Karpas-422 (cell line): ENCODE results near the gene PLCG1. TPM values are rescaled to one million over a fixed set of nuclear protein-coding genes. Genes with fewer than 3 reads are reported as not detected.
"Not testable (repeated sequence)": the region's sequence is repeated elsewhere in the genome, so short reads cannot be mapped to it uniquely, and the experiment has no call there.

ENCODE experiments used
- DNase-seq: peaks from one replicate; pipeline ENCODE4 v3.0.0-alpha.2; 2015
- H2AFZ ChIP-seq: fragments of 200-600 bp; sonication (generic); 2 replicates; pipeline ENCODE4 v1.6.1; 2014; ENCODE audit warnings: antibody characterized with exemption, low read length, mixed read lengths
- H3K27ac ChIP-seq: fragments of 200-600 bp; sonication (generic); 2 replicates; pipeline ENCODE4 v1.5.1; 2014; ENCODE audit warnings: mild to moderate bottlenecking, low read length, moderate library complexity
- H3K27me3 ChIP-seq: fragments of 200-600 bp; sonication (generic); 2 replicates; pipeline ENCODE4 v1.6.1; 2014; ENCODE audit warnings: low read length, mixed read lengths
- H3K36me3 ChIP-seq: fragments of 200-600 bp; sonication (generic); 2 replicates; pipeline ENCODE4 v1.6.1; 2014; ENCODE audit warnings: low read length, mixed read lengths; ENCODE audit not compliant: insufficient read depth
- H3K4me1 ChIP-seq: fragments of 200-600 bp; sonication (generic); 2 replicates; pipeline ENCODE4 v1.6.1; 2014; ENCODE audit warnings: mild to moderate bottlenecking, low read length, mixed read lengths
- H3K4me2 ChIP-seq: fragments of 200-600 bp; sonication (generic); 2 replicates; pipeline ENCODE4 v1.6.1; 2014; ENCODE audit warnings: low read length, low read depth, mild to moderate bottlenecking; ENCODE audit not compliant: poor library complexity, severe bottlenecking
- H3K4me3 ChIP-seq: fragments of 200-600 bp; sonication (generic); 2 replicates; pipeline ENCODE4 v1.5.1; 2014; ENCODE audit warnings: mild to moderate bottlenecking, antibody characterized with exemption, low read length, mixed read lengths
- H3K79me2 ChIP-seq: fragments of 200-600 bp; sonication (generic); 2 replicates; pipeline ENCODE4 v1.6.1; 2014; ENCODE audit warnings: mild to moderate bottlenecking, low read length, mixed read lengths
- H3K9ac ChIP-seq: fragments of 200-600 bp; sonication (generic); 2 replicates; pipeline ENCODE4 v1.6.0; 2014; ENCODE audit warnings: low read length
- H3K9me2 ChIP-seq: fragments of 200-600 bp; sonication (generic), shearing (Covaris generic); replicated peaks from 2 replicates; pipeline ENCODE4 v1.6.0; 2014; ENCODE audit warnings: mild to moderate bottlenecking, low read length, moderate library complexity; ENCODE audit not compliant: insufficient read depth
- H3K9me3 ChIP-seq: fragments of 300-700, 200-600 bp; sonication (generic); 2 replicates; pipeline ENCODE4 v1.6.1; 2014; ENCODE audit warnings: low read length, mixed read lengths
- H4K20me1 ChIP-seq: fragments of 200-600 bp; sonication (generic); 2 replicates; pipeline ENCODE4 v1.6.1; 2014; ENCODE audit warnings: mild to moderate bottlenecking, antibody characterized with exemption, low read length, low read depth; ENCODE audit not compliant: insufficient read depth
- total RNA-seq: library from RNA; depleted of rRNA; stranded (reverse); fragments of >200 nt; shearing (Covaris generic); gene quantifications from 2 replicates; pipeline ENCODE4 v1.2.3, GENCODE V29; 2014; ENCODE audit warnings: low replicate concordance

Gene PLCG1
- total RNA-seq, 1 experiment from 2014 or later: 48.6 TPM

DNA sequence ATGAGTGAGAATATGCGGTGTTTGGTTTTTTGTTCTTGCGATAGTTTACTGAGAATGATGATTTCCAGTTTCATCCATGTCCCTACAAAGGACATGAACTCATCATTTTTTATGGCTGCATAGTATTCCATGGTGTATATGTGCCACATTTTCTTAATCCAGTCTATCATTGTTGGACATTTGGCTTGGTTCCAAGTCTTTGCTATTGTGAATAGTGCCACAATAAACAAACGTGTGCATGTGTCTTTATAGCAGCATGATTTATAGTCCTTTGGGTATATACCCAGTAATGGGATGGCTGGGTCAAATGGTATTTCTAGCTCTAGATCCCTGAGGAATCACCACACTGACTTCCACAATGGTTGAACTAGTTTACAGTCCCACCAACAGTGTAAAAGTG, 9.0 kb upstream of the PLCG1 start:
- H3K4me2 ChIP-seq, H3K9ac ChIP-seq, DNase-seq, H3K9me2 ChIP-seq, H3K9me3 ChIP-seq, H3K27me3 ChIP-seq, H3K79me2 ChIP-seq, H2AFZ ChIP-seq, H3K4me3 ChIP-seq, H3K27ac ChIP-seq, H4K20me1 ChIP-seq: not testable (repeated sequence)
- peaks cover 16% of the 10 kb centered on the region for H3K4me1 ChIP-seq
- H3K36me3 ChIP-seq: peaks cover 40% of the 10 kb centered on the region

- no peak for DNase-seq
- Histone ChIP-seq H3K9me3 (no peaks in the 10 kb centered on the region), H3K9me2 (no peaks in the 10 kb centered on the region), H4K20me1 (no peaks in the 10 kb centered on the region), H3K4me1 (peaks cover 44% of the 10 kb centered on the region), H2AFZ (no peak overlapping the region), H3K27ac (peak overlapping the region; percentile 32), H3K4me2 (no peak overlapping the region), H3K79me2 (no peaks in the 10 kb centered on the region), H3K9ac (no peak overlapping the region; the same call in 1 of the 2 replicates), H3K36me3 (peaks cover 12% of the 10 kb centered on the region), H3K4me3 (no peak overlapping the region), H3K27me3 (no peaks in the 10 kb centered on the region)
Measured at GRCh38 chr20:41131594-41132387, 5.6 kb upstream of the PLCG1 start.

- H3K9me2 ChIP-seq, H3K4me2 ChIP-seq, H3K9me3 ChIP-seq, H3K4me3 ChIP-seq, H4K20me1 ChIP-seq, DNase-seq, H3K36me3 ChIP-seq, H3K9ac ChIP-seq, H3K27ac ChIP-seq, H2AFZ ChIP-seq, H3K79me2 ChIP-seq, H3K27me3 ChIP-seq: not testable (repeated sequence)
- H3K4me1 ChIP-seq: peaks cover 44% of the 10 kb centered on the region
Measured at GRCh38 chr20:41132388-41132775, 5.0 kb upstream of the PLCG1 start.

DNA sequence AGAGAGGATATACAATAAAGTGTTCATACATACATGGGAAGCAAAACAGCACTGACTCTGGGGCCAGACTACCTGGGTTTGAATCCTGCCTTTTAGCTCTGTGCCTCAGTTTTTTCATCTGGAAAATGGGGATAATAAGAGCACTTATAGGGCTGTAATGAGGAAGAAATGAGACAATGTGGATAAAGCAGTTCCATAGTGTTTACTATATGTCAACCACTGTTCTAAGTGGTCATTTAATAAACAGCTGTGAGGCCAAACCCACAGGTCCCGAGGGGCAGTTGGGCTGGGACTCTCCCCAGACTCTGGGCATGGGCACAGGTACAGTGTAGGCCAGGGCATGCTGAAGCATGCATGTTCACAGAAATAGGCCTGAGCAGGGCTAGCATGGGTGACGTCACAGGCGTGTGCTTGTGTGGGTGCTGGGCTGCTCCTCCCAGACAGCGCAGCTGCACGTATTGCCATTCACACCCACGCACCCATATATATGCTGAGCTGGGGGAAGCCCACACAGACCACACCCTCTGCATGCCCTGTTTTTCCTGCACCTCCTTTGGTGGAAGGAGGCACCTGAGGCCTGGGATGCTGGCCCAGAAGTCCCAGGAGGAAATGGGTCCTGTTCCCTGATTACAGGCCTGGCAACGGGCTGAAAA, 3.5 kb upstream of the PLCG1 start:
- no peak overlapping the region for H2AFZ ChIP-seq
- no peak overlapping the region for H3K9ac ChIP-seq
- H4K20me1 ChIP-seq: no peaks in the 10 kb centered on the region
- peak overlapping the region; percentile 65 for H3K27ac ChIP-seq
- peak; percentile 85 for DNase-seq
- peaks cover 15% of the 10 kb centered on the region for H3K79me2 ChIP-seq
- no peaks in the 10 kb centered on the region for H3K9me3 ChIP-seq
- H3K36me3 ChIP-seq: peaks cover 5% of the 10 kb centered on the region; the same call in 1 of the 2 replicates
- no peaks in the 10 kb centered on the region for H3K9me2 ChIP-seq
- no peaks in the 10 kb centered on the region for H3K27me3 ChIP-seq
- H3K4me3 ChIP-seq: no peak overlapping the region
- H3K4me1 ChIP-seq: peaks cover 51% of the 10 kb centered on the region
- no peak overlapping the region for H3K4me2 ChIP-seq

- H3K4me1 ChIP-seq: peaks cover 58% of the 10 kb centered on the region
- no peaks in the 10 kb centered on the region for H3K9me3 ChIP-seq
- no peak for DNase-seq
- H3K4me2 ChIP-seq: peak overlapping the region; percentile 74
- no peak overlapping the region for H3K4me3 ChIP-seq
- peaks cover 4% of the 10 kb centered on the region; the same call in 1 of the 2 replicates for H4K20me1 ChIP-seq
- H3K36me3 ChIP-seq: peaks cover 5% of the 10 kb centered on the region; the same call in 1 of the 2 replicates
- no peak overlapping the region for H2AFZ ChIP-seq
- H3K9ac ChIP-seq: no peak overlapping the region
- H3K27me3 ChIP-seq: no peaks in the 10 kb centered on the region
- peak overlapping the region; percentile 65 for H3K27ac ChIP-seq
- H3K9me2 ChIP-seq: no peaks in the 10 kb centered on the region
- H3K79me2 ChIP-seq: peaks cover 22% of the 10 kb centered on the region
Measured at GRCh38 chr20:41134362-41135186, 2.8 kb upstream of the PLCG1 start.

GRCh38 chr20:41135187-41135887, 2.0 kb upstream of the PLCG1 start:
- Histone ChIP-seq H3K9me2 (no peaks in the 10 kb centered on the region), H3K36me3 (peaks cover 3% of the 10 kb centered on the region; the same call in 1 of the 2 replicates), H3K4me1 (peaks cover 66% of the 10 kb centered on the region), H3K9ac (no peak overlapping the region), H3K4me2 (peak overlapping the region; percentile 74), H3K4me3 (no peak overlapping the region), H3K79me2 (peaks cover 30% of the 10 kb centered on the region), H3K27me3 (no peaks in the 10 kb centered on the region), H2AFZ (no peak overlapping the region), H3K27ac (0 out of 2 replicates have a peak overlapping the region, but pooled peaks have one; percentile 65), H3K9me3 (no peaks in the 10 kb centered on the region), H4K20me1 (peaks cover 4% of the 10 kb centered on the region; the same call in 1 of the 2 replicates)
- peak; percentile 89 for DNase-seq

DNA sequence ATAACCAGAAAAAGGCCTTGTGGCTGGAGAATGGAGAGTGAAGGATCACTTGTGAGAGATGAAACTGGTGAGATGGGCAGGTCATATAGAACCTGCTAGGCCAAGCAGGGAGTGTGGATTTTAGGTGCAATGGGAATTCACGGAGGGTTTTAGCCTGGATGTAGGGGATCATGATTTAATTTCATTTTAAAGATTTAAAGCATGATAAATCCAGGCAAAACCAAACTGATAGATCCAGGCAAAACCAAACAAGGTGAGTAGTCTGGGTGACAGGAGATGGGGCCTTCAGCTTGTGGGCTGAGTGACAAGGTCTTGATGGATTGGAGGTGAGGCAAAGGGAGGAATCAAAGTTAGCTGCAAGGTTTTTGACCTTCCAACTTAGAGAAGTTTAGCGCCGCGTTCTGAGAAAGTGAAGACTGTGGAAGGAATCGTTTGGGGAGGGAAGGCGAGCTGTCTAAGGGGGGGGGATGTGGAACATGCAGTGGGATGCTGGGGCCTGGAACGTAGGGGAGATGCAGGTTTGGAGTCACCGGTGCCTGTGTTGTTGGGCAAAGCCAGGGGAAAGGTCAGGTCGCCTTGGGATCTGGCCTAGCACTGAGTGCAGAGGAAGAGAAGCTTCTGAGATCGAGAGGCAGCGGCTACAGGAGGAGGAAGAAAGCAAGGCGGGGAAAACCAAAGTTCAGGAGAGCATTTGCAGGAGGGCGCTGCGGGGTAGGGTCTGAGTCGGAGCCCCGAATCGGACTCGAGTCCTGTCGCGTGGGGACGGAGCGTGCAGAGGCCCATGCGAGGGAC, 1.3 kb upstream of the PLCG1 start:
- DNase-seq: peak; percentile 55
- H3K9me3 ChIP-seq: no peaks in the 10 kb centered on the region
- no peaks in the 10 kb centered on the region for H3K27me3 ChIP-seq
- no peaks in the 10 kb centered on the region for H3K36me3 ChIP-seq
- no peaks in the 10 kb centered on the region for H3K9me2 ChIP-seq
- peak overlapping the region; percentile 85 for H3K4me3 ChIP-seq
- H3K27ac ChIP-seq: peak overlapping the region; percentile 20; the same call in 1 of the 2 replicates
- peak overlapping the region; percentile 51; the same call in 1 of the 2 replicates for H2AFZ ChIP-seq
- H3K9ac ChIP-seq: peak overlapping the region; percentile 91
- peak overlapping the region; percentile 74 for H3K4me2 ChIP-seq
- peaks cover 71% of the 10 kb centered on the region for H3K4me1 ChIP-seq
- peaks cover 37% of the 10 kb centered on the region for H3K79me2 ChIP-seq
- peaks cover 4% of the 10 kb centered on the region; the same call in 1 of the 2 replicates for H4K20me1 ChIP-seq
